Measurements from ENCODE around the gene LDLR.
"Not testable (repeated sequence)": the region's sequence is repeated elsewhere in the genome, so short reads cannot be mapped to it uniquely, and the experiment has no call there.

Gene LDLR

DNA sequence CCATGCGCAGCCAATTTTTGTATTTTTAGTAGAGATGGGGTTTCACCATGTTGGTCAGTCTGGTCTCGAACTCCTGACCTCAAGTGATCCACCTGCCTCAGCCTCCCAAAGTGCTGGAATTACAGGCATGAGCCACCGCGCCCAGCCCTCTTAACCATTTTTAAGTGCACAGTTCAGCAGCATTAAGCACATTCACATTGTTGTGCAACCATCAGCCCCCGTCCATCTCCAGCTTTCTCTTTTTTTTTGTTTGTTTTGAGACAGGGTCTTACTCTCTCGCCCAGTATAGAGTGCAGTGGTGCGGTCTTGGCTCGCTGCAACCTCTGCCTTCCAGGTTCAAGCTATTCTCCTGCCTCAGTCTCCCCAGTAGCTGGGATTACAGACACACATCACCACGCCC lies 12.5 kb upstream of the LDLR start:
- DNase-seq: not testable (repeated sequence)

DNA sequence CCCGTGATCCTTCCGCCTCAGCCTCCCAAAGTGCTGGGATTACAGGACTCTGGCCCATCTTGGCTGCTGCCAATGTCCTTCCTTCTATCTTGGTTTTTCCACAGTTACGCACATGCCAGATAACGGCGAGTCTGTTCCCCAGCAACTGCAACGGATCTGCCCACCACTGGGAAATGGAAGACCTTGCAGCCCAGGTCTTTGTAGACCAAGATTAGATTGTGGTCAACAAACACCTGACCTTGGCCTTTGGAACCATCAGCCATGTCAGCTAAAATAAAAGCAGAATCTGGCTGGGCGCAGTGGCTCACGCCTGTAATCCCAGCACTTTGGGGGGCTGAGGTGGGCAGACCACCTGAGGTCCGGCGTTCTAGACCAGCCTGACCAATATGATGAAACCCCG lies 10.4 kb upstream of the LDLR start:
- no peak for DNase-seq

DNA sequence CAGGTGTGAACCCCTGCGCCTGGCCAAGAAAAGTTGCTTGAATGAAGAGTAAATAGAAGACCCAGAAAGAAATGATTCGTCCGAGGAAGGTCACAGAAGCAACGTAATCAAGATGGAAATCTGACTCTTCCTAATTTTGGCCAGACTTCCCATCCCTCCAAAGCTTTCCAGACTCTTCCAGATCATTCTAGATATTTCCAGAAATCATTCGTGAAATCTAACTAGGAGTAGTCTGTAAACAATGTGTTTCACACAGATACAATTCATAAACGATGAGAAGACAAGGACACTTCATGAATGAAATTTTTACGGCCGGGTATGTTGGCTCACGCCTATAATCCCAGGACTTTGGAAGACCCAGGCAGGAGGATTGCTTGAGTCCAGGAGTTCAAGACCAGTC lies 9.3 kb upstream of the LDLR start:
- DNase-seq: no peak

DNA sequence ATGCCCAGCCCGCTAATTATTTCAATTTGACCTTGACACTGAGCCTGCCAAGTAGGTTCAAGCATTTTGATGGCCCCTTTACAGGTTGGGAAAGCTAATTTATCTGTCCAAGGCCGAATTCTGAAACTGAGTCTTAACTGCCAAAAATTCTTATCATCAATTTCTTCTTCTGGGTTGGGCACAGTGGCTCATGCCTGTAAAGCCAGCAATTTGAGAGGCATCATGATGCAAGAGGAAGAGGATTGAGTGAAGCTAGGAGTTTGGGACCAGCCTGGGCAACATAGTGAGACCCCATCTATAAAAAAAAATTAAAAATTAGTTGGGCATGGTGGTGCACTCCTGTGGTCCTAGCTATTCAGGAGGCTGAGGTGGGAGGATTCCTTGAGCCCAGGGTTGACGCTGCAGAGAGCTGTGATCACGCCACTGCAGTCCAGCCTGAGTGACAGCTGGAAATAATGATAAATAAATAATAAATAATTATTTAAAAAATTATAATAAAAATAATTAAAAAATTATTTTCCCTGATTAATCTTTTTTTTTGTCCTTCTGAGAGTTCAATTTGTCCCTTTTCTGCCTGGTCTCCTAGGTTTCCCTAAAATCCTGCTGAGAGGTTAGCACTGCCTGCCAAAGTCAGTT lies 1.3 kb upstream of the LDLR start:
- DNase-seq: no peak

DNA sequence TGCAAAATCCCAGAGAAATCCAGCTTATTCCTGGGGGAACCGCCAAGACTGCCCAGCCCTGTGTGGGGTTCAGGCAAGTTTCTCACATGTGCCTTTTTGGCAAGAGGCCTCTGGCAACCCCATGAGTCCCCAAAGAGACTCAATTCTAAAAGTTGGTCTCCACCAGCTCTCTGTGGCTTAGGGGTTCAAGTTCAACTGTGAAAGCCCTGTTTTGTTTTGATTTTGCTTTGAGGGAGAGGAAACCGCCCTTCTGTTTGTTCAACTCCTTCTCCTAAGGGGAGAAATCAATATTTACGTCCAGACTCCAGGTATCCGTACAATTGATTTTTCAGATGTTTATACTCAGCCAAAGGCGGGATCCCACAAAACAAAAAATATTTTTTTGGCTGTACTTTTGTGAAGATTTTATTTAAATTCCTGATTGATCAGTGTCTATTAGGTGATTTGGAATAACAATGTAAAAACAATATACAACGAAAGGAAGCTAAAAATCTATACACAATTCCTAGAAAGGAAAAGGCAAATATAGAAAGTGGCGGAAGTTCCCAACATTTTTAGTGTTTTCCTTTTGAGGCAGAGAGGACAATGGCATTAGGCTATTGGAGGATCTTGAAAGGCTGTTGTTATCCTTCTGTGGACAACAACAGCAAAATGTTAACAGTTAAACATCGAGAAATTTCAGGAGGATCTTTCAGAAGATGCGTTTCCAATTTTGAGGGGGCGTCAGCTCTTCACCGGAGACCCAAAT lies 583 bp upstream of the LDLR start:
- DNase-seq: no peak

GRCh38 chr19:11090014-11090263 lies 676 bp downstream of the LDLR start:
- not testable (repeated sequence) for DNase-seq

DNA sequence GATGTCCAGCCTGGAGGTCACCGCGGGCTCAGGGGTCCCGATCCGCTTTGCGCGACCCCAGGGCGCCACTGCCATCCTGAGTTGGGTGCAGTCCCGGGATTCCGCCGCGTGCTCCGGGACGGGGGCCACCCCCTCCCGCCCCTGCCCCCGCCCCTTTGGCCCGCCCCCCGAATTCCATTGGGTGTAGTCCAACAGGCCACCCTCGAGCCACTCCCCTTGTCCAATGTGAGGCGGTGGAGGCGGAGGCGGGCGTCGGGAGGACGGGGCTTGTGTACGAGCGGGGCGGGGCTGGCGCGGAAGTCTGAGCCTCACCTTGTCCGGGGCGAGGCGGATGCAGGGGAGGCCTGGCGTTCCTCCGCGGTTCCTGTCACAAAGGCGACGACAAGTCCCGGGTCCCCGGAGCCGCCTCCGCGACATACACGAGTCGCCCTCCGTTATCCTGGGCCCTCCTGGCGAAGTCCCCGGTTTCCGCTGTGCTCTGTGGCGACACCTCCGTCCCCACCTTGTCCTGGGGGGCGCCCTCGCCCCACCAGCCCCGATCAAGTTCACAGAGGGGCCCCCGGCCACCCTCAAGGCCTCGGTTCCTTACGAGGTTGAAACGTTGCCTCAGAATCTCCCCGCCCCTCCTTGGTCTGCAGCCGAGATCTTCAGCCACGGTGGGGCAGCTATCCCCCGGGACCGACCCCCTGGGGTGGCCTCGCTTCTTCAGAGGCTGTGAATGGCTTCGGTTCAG lies 1.2 kb downstream of the LDLR start:
- DNase-seq: peak; percentile 97

DNA sequence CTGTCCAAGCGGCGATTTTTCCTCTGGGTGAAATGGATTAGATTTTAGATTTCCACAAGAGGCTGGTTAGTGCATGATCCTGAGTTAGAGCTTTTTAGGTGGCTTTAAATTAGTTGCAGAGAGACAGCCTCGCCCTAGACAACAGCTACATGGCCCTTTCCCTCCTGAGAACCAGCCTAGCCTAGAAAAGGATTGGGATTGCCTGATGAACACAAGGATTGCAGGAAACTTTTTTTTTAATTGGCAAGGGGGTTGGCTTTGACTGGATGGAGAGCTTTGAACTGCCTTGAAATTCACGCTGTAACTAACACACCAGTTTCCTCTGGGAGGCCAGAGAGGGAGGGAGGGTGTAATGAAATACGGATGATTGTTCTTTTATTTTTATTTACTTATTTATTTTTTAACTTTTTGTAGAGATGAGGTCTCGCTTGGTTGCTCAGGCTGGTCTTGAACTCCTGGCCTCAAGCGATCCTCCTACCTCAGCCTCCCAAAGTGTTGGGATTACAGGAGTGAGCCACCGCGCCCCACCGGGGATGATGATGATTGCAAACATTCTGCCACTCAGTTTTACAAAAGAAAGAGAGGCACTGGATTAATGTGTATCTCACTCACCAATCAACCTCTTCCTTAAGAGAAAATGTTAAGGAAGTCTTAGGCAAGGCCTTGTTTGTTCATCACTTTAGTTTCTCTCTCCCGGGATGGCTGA lies 1.9 kb downstream of the LDLR start:
- no peak for DNase-seq

- no peak for DNase-seq
Measured at GRCh38 chr19:11091703-11092153, 2.5 kb downstream of the LDLR start.

- DNase-seq: no peak
Measured at GRCh38 chr19:11092181-11092538, 2.9 kb downstream of the LDLR start.

DNA sequence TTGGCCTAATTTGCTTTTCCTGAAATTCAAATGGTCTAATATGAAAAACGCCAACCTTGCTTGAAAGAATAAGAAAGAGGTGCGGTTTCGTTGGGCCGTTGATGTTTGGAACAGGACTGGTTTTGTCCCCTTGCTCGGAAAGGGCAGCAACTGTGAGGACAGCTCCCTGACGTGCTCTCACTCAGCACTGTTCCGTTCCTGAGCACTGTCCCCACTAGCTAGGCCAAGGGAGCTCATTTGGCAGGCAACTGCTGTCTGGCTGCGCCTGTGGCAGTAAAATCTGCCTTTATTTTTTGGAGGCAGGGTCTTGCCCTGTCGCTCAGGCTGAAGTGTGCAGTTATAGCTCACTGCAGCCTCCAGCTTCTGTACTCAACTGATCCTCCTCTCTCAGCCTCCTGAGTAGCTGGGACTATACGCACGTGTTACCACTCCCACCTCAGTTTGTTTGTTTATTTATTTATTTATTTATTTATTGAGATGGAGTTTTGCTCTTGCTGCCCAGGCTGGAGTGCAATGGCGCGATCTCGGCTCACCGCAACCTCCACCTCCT lies 4.5 kb downstream of the LDLR start:
- DNase-seq: no peak

DNA sequence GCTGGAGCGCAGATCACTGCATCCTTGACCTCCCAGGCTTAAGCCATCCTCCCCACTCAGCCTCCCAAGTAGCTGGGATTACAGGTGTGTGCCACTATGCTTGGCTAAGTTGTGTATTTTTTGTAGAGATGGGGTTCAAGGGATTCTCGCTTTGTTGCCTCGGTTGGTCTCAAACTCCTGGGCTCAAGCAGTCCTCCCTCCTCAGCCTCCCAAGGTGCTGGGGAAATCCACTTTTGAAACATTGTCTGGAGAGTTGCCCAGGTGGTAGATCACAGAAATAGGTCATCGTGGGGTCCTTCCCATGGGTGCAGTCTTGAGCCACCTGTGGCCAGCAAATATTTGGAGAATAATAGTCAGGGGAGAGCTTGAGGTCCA lies 5.2 kb downstream of the LDLR start:
- no peak for DNase-seq

GRCh38 chr19:11096210-11096841 lies 7.1 kb downstream of the LDLR start:
- no peak for DNase-seq

DNA sequence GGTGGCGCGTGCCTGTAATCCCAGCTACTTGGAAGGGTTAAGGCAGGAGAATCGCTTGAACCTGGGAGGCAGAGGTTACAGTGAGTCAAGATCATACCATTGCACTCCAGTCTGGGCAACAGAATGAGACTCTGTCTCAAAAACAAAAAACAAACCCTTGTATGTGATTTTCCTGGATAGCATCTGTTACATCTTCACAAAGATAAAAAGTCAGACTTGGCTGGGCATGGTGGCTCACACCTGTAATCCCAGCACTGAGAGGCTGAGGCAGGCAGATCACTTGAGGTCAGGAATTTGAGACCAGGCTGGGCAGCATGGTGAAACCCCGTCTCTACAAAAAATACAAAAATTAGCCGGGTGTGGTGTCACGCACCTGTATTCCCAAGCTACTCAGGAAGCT lies 8.1 kb downstream of the LDLR start:
- DNase-seq: not testable (repeated sequence)

DNA sequence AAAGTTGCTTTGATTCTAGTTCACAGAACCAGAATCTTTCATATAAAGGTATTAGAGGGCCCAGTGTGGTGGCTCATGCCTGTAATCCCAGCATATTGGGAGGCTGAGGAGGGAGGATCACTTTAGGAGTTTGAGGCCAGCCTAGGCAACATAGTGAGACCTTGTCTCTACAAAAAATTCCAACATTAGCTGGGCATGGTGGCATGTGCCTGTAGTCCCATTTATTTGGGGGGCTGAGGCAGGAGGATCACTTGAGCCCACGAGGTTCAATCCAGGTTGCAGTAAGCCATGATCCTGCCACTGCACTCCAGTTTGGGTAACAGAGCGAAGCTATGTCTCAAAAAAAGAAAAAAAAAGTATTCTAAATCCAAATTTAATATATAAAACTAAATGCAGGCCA lies 9.1 kb downstream of the LDLR start:
- no peak for DNase-seq

GRCh38 chr19:11098861-11099260 lies 9.6 kb downstream of the LDLR start:
- DNase-seq: no peak

DNA sequence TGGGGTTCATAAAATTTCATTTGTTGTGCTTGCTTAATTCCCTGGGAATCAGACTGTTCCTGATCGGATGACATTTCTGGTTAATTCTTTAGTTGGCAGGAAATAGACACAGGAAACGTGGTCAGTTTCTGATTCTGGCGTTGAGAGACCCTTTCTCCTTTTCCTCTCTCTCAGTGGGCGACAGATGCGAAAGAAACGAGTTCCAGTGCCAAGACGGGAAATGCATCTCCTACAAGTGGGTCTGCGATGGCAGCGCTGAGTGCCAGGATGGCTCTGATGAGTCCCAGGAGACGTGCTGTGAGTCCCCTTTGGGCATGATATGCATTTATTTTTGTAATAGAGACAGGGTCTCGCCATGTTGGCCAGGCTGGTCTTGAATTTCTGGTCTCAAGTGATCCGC lies 10.8 kb downstream of the LDLR start:
- DNase-seq: no peak

GRCh38 chr19:11101057-11101456 lies 11.8 kb downstream of the LDLR start:
- DNase-seq: no peak

DNA sequence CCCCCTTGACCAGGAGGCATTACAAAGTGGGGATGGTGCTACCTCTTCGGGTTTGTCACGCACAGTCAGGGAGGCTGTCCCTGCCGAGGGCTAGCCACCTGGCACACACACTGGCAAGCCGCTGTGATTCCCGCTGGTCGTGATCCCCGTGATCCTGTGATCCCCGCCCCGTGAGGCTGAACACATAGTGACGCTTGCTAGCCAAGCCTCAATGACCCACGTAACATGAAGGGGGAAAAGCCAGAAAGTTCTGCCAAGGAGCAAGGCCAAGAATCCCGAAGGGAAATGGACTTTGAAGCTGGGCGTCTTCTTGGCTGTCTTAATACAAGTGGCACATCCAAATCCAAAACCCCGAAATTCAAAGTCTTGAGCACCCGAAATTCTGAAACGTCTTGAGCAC lies 13.7 kb downstream of the LDLR start:
- no peak for DNase-seq

DNA sequence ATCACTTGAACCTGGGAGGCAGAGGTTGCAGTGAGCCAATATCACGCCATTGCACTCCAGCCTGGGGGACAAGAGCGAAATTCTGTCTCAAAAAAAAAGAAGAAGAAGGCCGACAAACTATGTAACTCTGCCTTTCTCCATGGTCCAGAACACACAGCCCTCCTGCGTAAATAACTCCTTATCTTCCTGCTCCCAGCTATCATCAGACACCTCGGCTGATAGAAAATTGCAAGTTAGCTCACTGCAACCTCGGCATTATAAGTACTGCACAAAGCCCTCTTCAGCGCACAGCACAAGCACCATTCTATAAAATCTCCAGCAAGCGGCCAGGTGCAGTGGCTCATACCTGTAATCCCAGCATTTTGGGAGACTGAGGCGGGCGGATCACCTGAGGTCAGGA lies 14.4 kb downstream of the LDLR start:
- not testable (repeated sequence) for DNase-seq

DNA sequence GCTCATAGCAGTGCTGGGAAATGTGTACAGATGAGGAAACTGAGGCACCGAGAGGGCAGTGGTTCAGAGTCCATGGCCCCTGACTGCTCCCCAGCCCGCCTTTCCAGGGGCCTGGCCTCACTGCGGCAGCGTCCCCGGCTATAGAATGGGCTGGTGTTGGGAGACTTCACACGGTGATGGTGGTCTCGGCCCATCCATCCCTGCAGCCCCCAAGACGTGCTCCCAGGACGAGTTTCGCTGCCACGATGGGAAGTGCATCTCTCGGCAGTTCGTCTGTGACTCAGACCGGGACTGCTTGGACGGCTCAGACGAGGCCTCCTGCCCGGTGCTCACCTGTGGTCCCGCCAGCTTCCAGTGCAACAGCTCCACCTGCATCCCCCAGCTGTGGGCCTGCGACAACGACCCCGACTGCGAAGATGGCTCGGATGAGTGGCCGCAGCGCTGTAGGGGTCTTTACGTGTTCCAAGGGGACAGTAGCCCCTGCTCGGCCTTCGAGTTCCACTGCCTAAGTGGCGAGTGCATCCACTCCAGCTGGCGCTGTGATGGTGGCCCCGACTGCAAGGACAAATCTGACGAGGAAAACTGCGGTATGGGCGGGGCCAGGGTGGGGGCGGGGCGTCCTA lies 15.9 kb downstream of the LDLR start:
- DNase-seq: no peak

- no peak for DNase-seq
Measured at GRCh38 chr19:11106477-11106876, 17.2 kb downstream of the LDLR start.

DNA sequence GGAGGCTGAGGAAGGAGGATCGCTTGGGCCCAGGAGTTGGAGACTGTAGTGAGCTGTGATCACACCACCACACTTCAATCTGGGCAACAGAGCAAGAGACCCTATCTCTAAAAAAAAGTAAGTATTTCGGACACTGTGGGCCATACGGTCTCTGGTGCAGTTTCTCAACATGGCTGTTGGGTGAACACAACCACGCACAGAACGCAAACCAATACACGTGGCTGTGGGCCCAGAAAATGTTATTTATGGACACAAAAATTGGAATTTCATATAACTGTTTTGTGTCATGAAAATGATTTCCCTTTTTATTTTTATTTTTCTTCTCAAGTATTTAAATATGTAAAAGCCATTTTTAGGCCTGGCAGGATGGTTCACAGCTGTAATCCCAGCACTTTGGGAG lies 19.5 kb downstream of the LDLR start:
- DNase-seq: no peak

Data from DMS79 (cell line).